D721Med (cell line): ENCODE results near the gene MPV17L.
A peak's percentile ranks its signal among the peaks of the same experiment; 100 is the strongest.
"Not testable (repeated sequence)": the region's sequence is repeated elsewhere in the genome, so short reads cannot be mapped to it uniquely, and the experiment has no call there.

Source experiments
- DNase-seq: peaks from one replicate; pipeline ENCODE4 v3.0.0; 2011; ENCODE audit warnings: low spot score; ENCODE audit not compliant: insufficient read length
- FAIRE-seq: peaks from 2 replicates; lab custom pipeline; 2011; peaks lifted over from hg19 to GRCh38; lab: Jason Lieb, UNC
- CTCF ChIP-seq: IDR thresholded peaks from 2 replicates; pipeline ENCODE4 v1.5.1; 2012; ENCODE audit warnings: mild to moderate bottlenecking, control low read depth; ENCODE audit not compliant: insufficient read depth; ENCODE audit errors: missing control alignments

The MPV17L gene

GRCh38 chr16:15451098-15451731 lies 55.7 kb downstream of the MPV17L start:
- FAIRE-seq = no peak
- TF ChIP-seq CTCF = no peak
- DNase-seq = no peak

- DNase-seq (no peak), FAIRE-seq (no peak)
- TF ChIP-seq CTCF = no peak
Observed at GRCh38 chr16:15452246-15452855, 56.8 kb downstream of the MPV17L start.

GRCh38 chr16:15453296-15453695 lies 57.7 kb downstream of the MPV17L start:
- FAIRE-seq = not testable (repeated sequence)

GRCh38 chr16:15454933-15455332 lies 59.4 kb downstream of the MPV17L start:
- FAIRE-seq, DNase-seq: not testable (repeated sequence)

More at GRCh38 chr16:15453296-15453695, 57.7 kb downstream of the MPV17L start:
- not testable (repeated sequence) for DNase-seq

GRCh38 chr16:15457400-15457799 lies 61.8 kb downstream of the MPV17L start:
- no peak for TF ChIP-seq CTCF
- FAIRE-seq = no peak
- no peak for DNase-seq

GRCh38 chr16:15457958-15458357 lies 62.4 kb downstream of the MPV17L start:
- FAIRE-seq (no peak), DNase-seq (no peak)
- peak; percentile 9 for TF ChIP-seq CTCF

- FAIRE-seq (no peak), DNase-seq (no peak)
- no peak for TF ChIP-seq CTCF
Observed at GRCh38 chr16:15459791-15460190, 64.2 kb downstream of the MPV17L start.

- no peak for DNase-seq
- no peak for FAIRE-seq
- TF ChIP-seq CTCF = no peak
Observed at GRCh38 chr16:15460601-15461000, 65.0 kb downstream of the MPV17L start.
